ENCODE data around the gene GRAMD2A.

Gene GRAMD2A

GRCh38 chr15:72133211-72133610 lies 64.4 kb downstream of the GRAMD2A start:
- no peak for DNase-seq (ENCODE audit: low read depth)

DNA sequence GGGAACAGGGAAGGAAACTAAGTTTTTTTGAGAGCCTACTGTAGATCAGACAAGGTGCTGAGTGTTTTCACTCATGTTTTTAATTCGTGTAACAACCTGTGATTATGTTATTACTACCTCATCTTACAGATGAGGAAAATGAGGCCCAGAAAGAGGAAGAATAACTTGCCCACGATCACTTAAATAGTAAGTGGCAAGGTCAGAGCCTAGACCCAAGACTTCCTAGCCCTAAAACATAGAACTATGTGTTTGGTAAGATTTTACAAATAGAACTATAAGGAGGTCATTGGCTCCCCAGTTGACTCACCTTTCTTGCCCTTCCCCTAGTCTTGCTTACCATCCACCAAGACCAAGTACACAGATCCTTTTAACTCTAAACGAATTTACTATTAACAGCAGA lies 65.7 kb downstream of the GRAMD2A start:
- no peak for DNase-seq (ENCODE audit: low read depth)

DNA sequence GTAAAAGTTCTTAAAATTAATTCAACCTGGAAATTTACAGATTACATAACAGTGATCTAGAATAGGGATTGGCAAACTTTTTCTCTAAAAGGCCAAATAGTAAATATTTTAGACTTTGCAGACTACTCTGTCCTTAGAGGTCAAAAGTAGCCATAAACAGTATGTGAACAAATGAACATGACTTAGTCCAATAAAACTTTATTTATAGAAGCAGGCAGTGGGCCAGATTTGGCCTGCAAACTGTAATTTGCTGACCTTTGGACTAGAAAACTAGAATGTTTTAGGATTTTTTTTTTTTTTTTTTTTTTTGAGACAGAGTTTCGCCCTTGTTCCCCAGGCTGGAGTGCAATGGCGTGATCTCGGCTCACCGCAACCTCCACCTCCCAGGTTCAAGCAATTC lies 67.3 kb downstream of the GRAMD2A start:
- no peak for DNase-seq (ENCODE audit: low read depth)

DNA sequence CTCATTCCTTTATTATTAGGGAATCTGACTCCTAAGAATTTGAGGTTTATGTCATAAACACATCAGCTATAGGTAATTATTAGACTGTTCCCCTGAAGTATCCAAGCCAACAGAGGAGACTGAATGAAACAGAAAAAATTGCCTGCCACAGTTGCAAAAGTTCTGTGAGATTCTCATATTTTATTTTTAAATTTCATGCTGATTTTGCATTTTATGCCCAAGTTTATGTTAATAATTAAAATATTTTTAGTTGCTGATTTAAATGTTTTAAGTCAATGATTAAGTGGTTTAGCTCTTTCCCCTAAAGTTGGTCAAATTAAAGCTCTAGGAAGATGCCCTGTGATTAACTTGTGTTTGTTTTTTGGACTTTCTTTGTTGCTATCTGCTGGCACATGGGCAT lies 69.2 kb downstream of the GRAMD2A start:
- no peak for DNase-seq (ENCODE audit: low read depth)

- no peak for DNase-seq (ENCODE audit: low read depth)
Measured at GRCh38 chr15:72127724-72128322, 69.8 kb downstream of the GRAMD2A start.

DNA sequence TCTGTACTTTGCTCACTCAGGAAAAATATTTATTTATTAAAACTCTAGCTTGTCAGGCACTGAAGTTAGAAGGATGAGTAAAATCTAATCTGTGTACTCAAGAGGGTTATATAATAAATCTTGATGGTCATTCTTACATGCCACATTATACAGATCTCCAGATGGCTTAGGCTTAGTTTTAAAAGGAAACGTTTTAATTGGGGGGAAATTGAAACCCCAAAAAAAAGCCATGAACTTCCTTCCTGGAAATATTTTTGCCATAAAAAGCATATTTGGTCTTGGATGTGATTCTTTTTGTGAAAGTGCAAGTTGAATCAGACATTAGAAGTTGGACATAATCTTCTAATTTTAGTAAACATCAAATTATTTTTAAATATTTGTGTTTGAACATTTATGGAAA lies 73.4 kb downstream of the GRAMD2A start:
- no peak for DNase-seq (ENCODE audit: low read depth)

DNA sequence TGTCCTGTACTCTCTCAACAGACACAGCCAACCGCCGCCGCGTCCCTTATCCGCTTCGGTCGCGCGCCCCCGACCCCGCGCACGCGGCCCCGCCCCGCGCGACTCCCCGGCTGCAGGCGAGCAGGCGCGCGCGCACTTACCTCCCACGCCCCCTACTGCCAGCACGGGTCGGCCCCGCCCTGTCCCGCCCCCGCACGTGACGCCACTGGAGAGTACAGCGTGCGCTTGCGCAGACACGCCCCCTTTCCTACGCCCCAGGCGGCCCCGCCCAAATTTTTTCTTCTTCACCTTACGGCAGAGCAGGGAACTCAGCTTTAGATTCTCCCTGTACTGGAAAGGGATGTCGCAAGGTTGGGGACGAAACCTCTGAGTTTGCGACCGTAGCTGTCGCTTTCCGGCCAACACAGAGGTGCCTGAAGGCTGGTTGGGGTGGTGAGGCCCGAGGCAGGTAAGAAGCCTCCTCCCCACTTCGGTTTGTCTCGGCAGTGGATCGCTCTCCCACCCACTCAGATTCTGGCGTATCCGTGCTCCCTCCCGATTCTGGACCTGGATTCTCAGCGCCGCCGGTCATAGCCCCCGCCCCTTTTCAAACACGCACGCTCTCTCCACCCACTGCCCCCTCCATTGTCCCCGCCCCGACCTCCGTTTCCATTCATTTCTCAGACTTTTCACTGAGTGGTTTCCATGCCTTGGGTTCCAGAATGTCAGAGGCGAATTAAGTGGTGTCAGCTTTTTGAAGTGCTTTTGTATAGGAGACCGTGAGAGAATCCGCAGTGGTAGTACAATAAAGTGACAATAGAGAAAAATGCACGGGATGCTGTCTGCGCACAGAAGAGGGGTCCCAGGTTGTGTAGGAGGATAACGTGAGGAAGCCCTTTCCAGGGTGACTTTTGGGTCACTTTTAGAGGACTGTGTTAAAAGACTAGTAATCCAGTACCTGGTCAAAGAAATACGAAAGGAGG lies 79.3 kb downstream of the GRAMD2A start, which contains the start of the genes MYO9A and SENP8:
MYO9A (minus strand) TSS at position 134 of the 962 bp plus-strand sequence. CDS start 71,587 bp downstream, outside the sequence.
SENP8 (plus strand) TSS at position 387 of the 962 bp plus-strand sequence. CDS start 21,221 bp downstream, outside the sequence.
- DNase-seq (ENCODE audit: low read depth) = peak; percentile 99

GRCh38 chr15:72117486-72118016 lies 80.0 kb downstream of the GRAMD2A start:
- DNase-seq (ENCODE audit: low read depth) = peak; percentile 42

GRCh38 chr15:72116731-72117485 lies 80.7 kb downstream of the GRAMD2A start:
- peak; percentile 1 for DNase-seq (ENCODE audit: low read depth)

DNA sequence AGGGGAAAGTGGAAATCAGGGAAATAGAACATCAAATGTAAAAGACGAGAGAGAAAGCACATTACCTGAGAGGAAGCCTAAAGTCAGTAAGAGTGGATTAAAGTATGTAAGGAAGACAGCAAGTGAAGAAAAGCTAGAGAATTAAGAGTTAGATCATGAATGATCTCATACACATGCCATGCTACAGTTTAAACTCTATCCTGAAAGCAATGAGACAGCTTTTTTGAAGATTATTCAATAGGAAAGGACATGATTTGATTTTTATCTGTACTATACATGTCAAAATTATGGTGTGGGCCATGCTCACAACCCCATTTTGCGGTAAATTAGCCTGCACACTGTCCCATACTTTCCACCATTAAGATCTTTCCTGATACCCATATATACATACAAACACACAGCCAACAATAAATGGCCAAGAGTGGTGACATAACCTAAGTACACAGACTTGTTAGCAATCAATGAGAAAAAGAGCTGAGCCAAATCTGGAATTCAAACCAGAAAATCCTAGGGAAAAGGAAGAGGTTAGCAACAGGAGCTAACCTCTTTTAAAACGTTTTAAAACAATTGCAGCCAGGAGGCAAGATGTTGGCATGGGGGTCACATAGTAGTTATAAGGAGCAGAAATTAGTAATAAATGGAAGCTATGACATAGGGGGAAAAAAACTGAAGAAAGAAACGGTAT lies 84.1 kb downstream of the GRAMD2A start:
- DNase-seq (ENCODE audit: low read depth) = no peak

DNA sequence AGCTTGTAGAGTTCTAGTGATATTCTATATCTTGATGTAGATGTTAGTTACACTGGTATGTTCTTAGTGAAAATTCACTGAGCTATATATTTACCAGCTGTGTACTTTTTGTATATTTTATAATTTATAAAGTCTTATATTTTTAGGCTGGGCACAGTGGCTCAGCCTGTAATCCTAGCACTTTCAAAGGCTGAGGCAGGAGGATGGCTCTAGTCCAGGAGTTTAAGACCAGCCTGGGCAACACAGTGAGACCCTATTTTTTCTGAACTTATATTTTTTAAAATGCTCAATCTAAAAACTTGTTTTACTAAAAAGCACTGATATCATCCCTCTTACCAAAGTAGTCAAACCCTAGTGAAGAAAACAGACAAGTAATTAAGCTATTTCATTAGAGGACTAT lies 84.8 kb downstream of the GRAMD2A start:
- DNase-seq (ENCODE audit: low read depth) = no peak

- DNase-seq (ENCODE audit: low read depth) = no peak
Measured at GRCh38 chr15:72112116-72112515, 85.5 kb downstream of the GRAMD2A start.

GRCh38 chr15:72110355-72110754 lies 87.2 kb downstream of the GRAMD2A start:
- DNase-seq (ENCODE audit: low read depth) = no peak

Measured in stimulated activated CD8-positive, alpha-beta memory T cell treated with anti-CD3 and anti-CD28 coated beads, Interleukin-7, amount 100 ng/mL, for 24 hours (primary cell).